Measurements from ENCODE around the gene ACOXL. TPM values are rescaled to one million over a fixed set of nuclear protein-coding genes. Genes with fewer than 3 reads are reported as not detected.

Gene ACOXL
- total RNA-seq, 2 donors from 2014 or later: 11.7 to 12.3 TPM

DNA sequence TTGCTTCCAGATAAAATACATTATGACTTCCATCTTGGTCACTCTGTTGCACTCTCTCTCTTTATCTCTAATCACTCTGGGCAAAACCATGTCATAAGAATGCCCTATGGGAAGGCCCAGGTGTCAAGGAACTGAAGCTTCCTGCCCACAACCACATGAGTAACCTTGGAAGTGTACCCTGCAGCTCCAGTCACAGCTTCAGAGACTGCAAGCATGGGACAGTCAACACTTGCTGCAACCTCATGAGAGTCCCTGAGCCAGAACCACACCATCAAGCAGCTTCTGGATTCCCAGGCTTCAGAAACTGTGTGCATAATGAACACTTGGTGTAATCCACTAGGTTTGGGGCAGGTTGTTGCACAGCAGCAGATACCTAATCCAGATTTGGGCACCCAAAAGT is 267.3 kb downstream of the ACOXL start:
- no peaks in the 10 kb centered on the region for H3K27me3 Mint-ChIP-seq (ENCODE audit: insufficient read depth)
- Histone ChIP-seq H3K36me3 (ENCODE audit: control insufficient read depth, insufficient read depth, low read length) (no peaks in the 10 kb centered on the region), H3K9ac (ENCODE audit: extremely low read depth, low read length, poor library complexity, severe bottlenecking) (no peak overlapping the region), H3K27ac (ENCODE audit: low read depth, low read length) (no peak overlapping the region), H3K27me3 (ENCODE audit: control insufficient read depth, insufficient read depth, low read length, poor library complexity, severe bottlenecking) (no peaks in the 10 kb centered on the region), H3K4me3 (ENCODE audit: low read length) (no peak overlapping the region), H3K9me3 (ENCODE audit: control insufficient read depth, low read length) (no peaks in the 10 kb centered on the region), H3K4me1 (ENCODE audit: control insufficient read depth, insufficient read depth, low read length) (no peaks in the 10 kb centered on the region)
- TF ChIP-seq, protein P1, sequence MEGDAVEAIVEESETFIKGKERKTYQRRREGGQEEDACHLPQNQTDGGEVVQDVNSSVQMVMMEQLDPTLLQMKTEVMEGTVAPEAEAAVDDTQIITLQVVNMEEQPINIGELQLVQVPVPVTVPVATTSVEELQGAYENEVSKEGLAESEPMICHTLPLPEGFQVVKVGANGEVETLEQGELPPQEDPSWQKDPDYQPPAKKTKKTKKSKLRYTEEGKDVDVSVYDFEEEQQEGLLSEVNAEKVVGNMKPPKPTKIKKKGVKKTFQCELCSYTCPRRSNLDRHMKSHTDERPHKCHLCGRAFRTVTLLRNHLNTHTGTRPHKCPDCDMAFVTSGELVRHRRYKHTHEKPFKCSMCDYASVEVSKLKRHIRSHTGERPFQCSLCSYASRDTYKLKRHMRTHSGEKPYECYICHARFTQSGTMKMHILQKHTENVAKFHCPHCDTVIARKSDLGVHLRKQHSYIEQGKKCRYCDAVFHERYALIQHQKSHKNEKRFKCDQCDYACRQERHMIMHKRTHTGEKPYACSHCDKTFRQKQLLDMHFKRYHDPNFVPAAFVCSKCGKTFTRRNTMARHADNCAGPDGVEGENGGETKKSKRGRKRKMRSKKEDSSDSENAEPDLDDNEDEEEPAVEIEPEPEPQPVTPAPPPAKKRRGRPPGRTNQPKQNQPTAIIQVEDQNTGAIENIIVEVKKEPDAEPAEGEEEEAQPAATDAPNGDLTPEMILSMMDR (conservative IDR thresholded peaks at IDR 0.05): no peak
- H3K4me1 Mint-ChIP-seq: peaks cover 2% of the 10 kb centered on the region
- no peak overlapping the region for H3K27ac Mint-ChIP-seq
- peaks cover 17% of the 10 kb centered on the region for H3K36me3 Mint-ChIP-seq (ENCODE audit: low read depth)
- no peak overlapping the region for H3K4me3 Mint-ChIP-seq
- H3K9me3 Mint-ChIP-seq: no peaks in the 10 kb centered on the region
- no peak for DNase-seq

GRCh38 chr2:111005307-111005706 is 272.9 kb downstream of the ACOXL start:
- TF ChIP-seq, protein P1 (conservative IDR thresholded peaks at IDR 0.05): no peak
- Mint-ChIP-seq H3K4me1 (no peaks in the 10 kb centered on the region), H3K27ac (no peak overlapping the region), H3K9me3 (peaks cover 11% of the 10 kb centered on the region), H3K27me3 (ENCODE audit: insufficient read depth) (no peaks in the 10 kb centered on the region), H3K36me3 (ENCODE audit: low read depth) (peaks cover 33% of the 10 kb centered on the region), H3K4me3 (no peak overlapping the region)
- no peak overlapping the region for H3K27ac ChIP-seq (ENCODE audit: low read depth, low read length)
- H3K27me3 ChIP-seq (ENCODE audit: control insufficient read depth, insufficient read depth, low read length, poor library complexity, severe bottlenecking): no peaks in the 10 kb centered on the region
- H3K9ac ChIP-seq (ENCODE audit: extremely low read depth, low read length, poor library complexity, severe bottlenecking): no peak overlapping the region
- H3K9me3 ChIP-seq (ENCODE audit: control insufficient read depth, low read length): no peaks in the 10 kb centered on the region
- WGBS, 2 experiments (ENCODE audit: insufficient coverage in 1 of 2, insufficient read length in 1 of 2): 97 to 100% methylated on average over 2 to 3 of the region's 3 CpGs
- no peaks in the 10 kb centered on the region for H3K36me3 ChIP-seq (ENCODE audit: control insufficient read depth, insufficient read depth, low read length)
- H3K4me1 ChIP-seq (ENCODE audit: control insufficient read depth, insufficient read depth, low read length): no peaks in the 10 kb centered on the region
- H3K4me3 ChIP-seq (ENCODE audit: low read length): no peak overlapping the region
- no peak for DNase-seq

GRCh38 chr2:111005821-111006220 is 273.4 kb downstream of the ACOXL start:
- Histone ChIP-seq H3K4me3 (ENCODE audit: low read length) (no peak overlapping the region), H3K4me1 (ENCODE audit: control insufficient read depth, insufficient read depth, low read length) (no peaks in the 10 kb centered on the region), H3K9ac (ENCODE audit: extremely low read depth, low read length, poor library complexity, severe bottlenecking) (no peak overlapping the region), H3K27me3 (ENCODE audit: control insufficient read depth, insufficient read depth, low read length, poor library complexity, severe bottlenecking) (no peaks in the 10 kb centered on the region), H3K9me3 (ENCODE audit: control insufficient read depth, low read length) (no peaks in the 10 kb centered on the region), H3K27ac (ENCODE audit: low read depth, low read length) (no peak overlapping the region), H3K36me3 (ENCODE audit: control insufficient read depth, insufficient read depth, low read length) (no peaks in the 10 kb centered on the region)
- 89 to 95% methylated on average over 3 to 4 of the region's 4 CpGs for WGBS, 2 experiments (ENCODE audit: insufficient coverage in 1 of 2, insufficient read length in 1 of 2)
- Mint-ChIP-seq H3K9me3 (peaks cover 11% of the 10 kb centered on the region), H3K36me3 (ENCODE audit: low read depth) (peaks cover 33% of the 10 kb centered on the region), H3K4me1 (no peaks in the 10 kb centered on the region), H3K4me3 (no peak overlapping the region), H3K27me3 (ENCODE audit: insufficient read depth) (no peaks in the 10 kb centered on the region), H3K27ac (no peak overlapping the region)
- DNase-seq: no peak
- TF ChIP-seq, protein P1 (conservative IDR thresholded peaks at IDR 0.05): no peak
